NB4 (cell line): ENCODE measurements around the gene GXYLT2.

ENCODE experiments used
- CTCF ChIP-seq: IDR thresholded peaks from one replicate; pipeline ENCODE4 v1.5.1; 2012; ENCODE audit warnings: low read depth, low read length
- POLR2A ChIP-seq: IDR thresholded peaks from 2 replicates; pipeline ENCODE4 v1.6.1; 2011; ENCODE audit warnings: mild to moderate bottlenecking; ENCODE audit not compliant: insufficient read length; ENCODE audit errors: extremely low read depth

GRCh38 chr3:72887705-72888545 is at the start of gene GXYLT2:
- TF ChIP-seq POLR2A (no peak), CTCF (no peak)
